ENCODE data around the gene FGF6.

Gene FGF6, protein sequence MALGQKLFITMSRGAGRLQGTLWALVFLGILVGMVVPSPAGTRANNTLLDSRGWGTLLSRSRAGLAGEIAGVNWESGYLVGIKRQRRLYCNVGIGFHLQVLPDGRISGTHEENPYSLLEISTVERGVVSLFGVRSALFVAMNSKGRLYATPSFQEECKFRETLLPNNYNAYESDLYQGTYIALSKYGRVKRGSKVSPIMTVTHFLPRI

DNA sequence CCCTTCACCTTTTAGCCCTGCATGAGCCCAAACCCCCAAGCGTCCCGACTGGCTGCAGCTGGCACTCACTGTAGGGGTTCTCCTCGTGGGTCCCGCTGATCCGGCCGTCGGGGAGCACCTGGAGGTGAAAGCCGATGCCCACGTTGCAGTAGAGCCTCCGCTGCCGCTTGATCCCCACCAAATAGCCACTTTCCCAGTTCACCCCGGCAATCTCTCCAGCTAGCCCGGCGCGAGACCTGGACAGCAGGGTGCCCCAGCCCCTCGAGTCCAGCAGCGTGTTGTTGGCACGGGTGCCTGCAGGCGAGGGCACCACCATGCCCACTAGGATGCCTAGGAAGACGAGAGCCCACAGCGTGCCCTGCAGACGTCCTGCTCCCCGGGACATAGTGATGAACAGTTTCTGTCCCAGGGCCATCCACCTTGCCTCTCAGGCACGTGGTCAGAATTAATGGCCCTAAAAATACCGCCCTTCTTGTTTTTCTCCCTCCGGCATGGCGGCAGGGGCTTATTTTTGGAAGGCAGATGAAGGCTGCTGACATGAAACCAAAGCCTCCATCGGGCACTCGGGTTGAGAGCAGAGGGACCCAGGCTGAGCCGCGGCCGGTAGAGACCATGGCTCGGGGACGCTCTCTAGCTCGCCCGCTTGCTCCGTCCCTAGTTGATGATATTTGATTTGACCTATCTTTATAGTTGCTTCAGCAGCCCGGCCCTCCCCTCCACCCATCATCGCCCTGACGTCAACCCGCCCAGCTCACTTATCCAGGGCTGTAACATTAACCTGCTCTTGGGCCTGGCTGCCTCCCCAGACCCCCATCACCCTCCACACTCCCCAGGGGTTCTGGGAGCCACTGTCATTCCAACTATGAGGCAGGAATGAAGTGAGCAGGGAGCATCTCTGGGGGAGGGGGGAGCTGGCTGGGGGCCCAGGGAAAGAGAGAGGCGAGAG lies at the start of gene FGF6:
FGF6 (minus strand) TSS at position 660 of the 946 bp plus-strand sequence; CDS start at position 415, 245 bp downstream.
- H3K4me3 ChIP-seq (ENCODE audit: low read length): no peak within 1 kb of the TSS
- DNase-seq (ENCODE audit: low read depth): no peak
- TF ChIP-seq, protein P1, sequence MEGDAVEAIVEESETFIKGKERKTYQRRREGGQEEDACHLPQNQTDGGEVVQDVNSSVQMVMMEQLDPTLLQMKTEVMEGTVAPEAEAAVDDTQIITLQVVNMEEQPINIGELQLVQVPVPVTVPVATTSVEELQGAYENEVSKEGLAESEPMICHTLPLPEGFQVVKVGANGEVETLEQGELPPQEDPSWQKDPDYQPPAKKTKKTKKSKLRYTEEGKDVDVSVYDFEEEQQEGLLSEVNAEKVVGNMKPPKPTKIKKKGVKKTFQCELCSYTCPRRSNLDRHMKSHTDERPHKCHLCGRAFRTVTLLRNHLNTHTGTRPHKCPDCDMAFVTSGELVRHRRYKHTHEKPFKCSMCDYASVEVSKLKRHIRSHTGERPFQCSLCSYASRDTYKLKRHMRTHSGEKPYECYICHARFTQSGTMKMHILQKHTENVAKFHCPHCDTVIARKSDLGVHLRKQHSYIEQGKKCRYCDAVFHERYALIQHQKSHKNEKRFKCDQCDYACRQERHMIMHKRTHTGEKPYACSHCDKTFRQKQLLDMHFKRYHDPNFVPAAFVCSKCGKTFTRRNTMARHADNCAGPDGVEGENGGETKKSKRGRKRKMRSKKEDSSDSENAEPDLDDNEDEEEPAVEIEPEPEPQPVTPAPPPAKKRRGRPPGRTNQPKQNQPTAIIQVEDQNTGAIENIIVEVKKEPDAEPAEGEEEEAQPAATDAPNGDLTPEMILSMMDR (conservative IDR thresholded peaks at IDR 0.05; ENCODE audit: low read depth, low read length): no peak

DNA sequence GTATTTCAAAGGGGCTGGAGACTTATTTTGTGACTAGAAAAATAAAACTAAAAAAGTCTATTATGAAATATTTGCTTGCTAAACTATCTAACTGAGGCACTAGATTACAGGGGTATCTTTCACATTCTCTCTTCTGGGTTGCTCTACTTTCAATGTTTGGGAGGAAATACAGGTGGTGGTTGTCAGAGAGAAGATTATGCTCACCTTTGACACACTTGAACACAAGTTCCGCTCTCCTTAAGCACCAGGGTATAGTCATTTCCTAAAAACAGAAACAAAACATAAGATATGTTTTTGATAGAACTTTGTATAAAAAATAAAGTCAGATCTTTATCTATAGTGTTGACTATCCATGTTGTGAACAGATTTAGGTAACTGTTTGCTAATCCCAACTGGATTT lies 45.4 kb upstream of the FGF6 start:
- TF ChIP-seq, protein P1 (conservative IDR thresholded peaks at IDR 0.05; ENCODE audit: low read depth, low read length): no peak
- no peak for DNase-seq (ENCODE audit: low read depth)
- H3K4me3 ChIP-seq (ENCODE audit: low read length): no peak overlapping the region

DNA sequence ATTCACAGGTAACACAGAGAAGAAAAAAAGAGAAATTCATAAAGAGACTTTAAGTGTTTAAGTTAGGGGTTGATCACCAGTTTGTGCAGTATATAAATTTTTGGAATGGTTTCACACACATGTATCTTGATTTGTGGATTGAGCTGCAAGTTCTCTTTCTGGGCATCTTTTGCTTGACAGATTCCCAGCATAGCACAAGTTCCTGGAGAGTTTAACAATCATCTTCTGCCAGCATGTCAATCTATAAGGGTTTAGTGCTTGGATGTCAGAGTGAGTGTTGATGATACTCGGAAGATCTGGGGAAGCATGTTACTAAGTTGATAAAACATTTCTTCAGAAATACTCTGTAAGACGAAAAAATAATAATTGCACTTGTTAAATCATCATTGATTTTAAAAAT lies 43.9 kb upstream of the FGF6 start:
- H3K4me3 ChIP-seq (ENCODE audit: low read length): no peak overlapping the region
- TF ChIP-seq, protein P1 (conservative IDR thresholded peaks at IDR 0.05; ENCODE audit: low read depth, low read length): no peak
- no peak for DNase-seq (ENCODE audit: low read depth)

DNA sequence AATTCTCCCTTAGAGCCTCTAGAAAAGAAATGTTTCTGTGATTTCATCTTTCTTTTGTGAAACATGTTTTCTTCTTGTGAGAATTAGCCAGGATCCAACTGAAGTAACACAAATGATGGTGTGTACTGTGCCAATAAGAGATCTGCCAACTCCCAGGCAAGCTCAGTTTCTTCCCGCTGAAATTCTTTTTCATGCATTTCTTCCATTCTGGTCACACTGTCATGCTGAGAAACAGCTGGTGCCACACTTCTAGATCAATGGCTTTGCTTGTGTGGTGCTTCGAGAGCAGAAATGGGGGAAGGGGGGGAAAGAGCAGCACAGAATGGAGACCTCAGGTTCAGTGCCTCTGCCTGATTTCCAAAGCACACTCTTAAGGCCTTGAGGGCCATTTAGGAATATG lies 41.4 kb upstream of the FGF6 start:
- no peak overlapping the region for H3K4me3 ChIP-seq (ENCODE audit: low read length)
- no peak for DNase-seq (ENCODE audit: low read depth)
- TF ChIP-seq, protein P1 (conservative IDR thresholded peaks at IDR 0.05; ENCODE audit: low read depth, low read length): no peak

DNA sequence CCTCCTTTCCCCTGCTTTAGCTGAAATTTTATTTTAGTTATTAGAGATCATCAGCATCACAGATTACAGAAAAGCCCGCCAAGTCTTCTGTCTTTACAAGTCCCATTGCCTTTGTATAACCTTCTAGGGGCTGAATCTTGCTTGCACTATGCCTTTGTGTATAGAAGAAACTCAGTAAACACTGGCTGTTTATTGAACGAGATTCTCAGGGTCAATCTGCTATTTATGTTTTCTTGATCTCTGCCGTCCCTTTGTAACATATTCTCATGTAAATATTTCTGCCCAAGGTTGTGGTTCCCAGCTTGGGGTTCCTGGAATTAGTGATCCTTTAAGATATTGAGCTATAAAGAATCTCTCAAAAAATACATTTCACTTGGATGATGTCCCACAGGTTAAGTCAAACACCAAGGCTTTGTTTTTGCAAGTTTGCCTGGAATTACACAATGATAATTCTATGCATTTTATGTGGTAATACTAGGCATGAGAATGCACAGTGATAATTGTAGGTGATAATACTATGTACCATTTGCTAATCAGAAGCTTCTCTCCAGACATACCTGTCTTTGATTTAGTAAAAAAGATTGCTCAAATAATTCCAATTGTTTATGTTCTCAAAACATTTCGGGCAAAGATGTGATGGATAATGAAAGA lies 40.6 kb upstream of the FGF6 start:
- no peak overlapping the region for H3K4me3 ChIP-seq (ENCODE audit: low read length)
- TF ChIP-seq, protein P1 (conservative IDR thresholded peaks at IDR 0.05; ENCODE audit: low read depth, low read length): no peak
- DNase-seq (ENCODE audit: low read depth): no peak

DNA sequence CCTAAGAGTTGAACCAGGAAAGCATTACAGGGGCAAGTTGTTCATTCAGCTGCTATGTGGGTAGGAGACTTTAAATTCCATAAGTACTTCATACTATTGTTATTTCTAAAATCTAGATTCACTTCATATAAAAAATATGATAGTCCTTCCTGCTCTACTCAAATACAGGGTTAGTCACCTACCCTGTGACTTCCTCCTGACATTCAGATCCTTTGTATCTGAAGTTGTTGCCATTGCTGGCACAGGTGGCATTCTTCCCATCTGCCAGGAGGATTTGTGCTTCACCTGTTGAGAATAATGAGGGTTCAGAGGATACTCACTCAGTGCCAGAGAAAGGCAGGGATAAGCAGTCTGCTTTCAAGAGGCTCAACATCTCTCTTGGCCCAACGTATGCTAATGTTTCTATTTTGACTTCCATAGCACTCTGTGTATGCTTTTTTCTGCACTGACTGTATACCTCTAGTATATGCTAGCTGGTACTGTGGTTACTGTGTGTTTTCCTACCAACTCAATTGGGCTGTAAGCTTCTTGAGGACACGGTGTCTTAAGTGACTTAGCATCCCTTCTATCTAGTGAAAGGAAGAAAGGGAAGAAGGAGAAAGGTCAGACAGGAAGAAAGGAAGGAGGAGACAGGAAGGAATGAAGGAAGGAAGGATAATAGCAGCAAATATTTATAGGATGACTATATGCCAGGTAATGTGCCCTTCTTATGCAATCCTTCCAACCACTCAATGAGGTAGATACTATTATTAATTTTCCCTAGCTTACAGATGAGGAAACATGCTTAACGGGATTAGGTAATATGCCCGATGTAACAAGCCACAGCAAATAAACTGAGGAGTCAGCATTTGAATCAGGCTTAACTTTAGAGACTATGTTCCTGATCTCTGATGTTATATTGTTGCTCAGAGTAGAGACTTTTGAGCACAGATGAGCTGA lies 38.5 kb upstream of the FGF6 start:
- H3K4me3 ChIP-seq (ENCODE audit: low read length): no peak overlapping the region
- no peak for DNase-seq (ENCODE audit: low read depth)
- TF ChIP-seq, protein P1 (conservative IDR thresholded peaks at IDR 0.05; ENCODE audit: low read depth, low read length): no peak
